Caco-2 (cell line): ENCODE results near the gene GPR180. TPM values are rescaled to one million over a fixed set of nuclear protein-coding genes. Genes with fewer than 3 reads are reported as not detected.

Source experiments
- BruUV-seq: library from RNA; stranded (reverse); fragments of 400-500 nt; replicated peaks from 2 replicates; lab custom pipeline; 2021; lab: Mats Ljungman, UMichigan
- CTCF ChIA-PET: fragments of 300-600 bp; sonication (Branson Sonifier 250); formaldehyde crosslinking; loops from one replicate; lab custom pipeline; 2022; ENCODE audit warnings: antibody characterized with exemption; lab: Charles Lee
- POLR2A ChIA-PET: fragments of 300-600 bp; sonication (Branson Sonifier 250); formaldehyde crosslinking; loops from one replicate; lab custom pipeline; 2022; ENCODE audit warnings: antibody characterized with exemption; lab: Charles Lee
- DNase-seq, 2 experiments: peaks; one replicate each; pipeline versions ENCODE4 v3.0.0 to v3.0.0-alpha.2; 2020 to 2022
- H3K27me3 ChIP-seq: replicated peaks from 2 replicates; pipeline ENCODE4 v1.6.0; 2011; ENCODE audit warnings: low read length; ENCODE audit not compliant: control insufficient read depth, insufficient read depth
- H3K36me3 ChIP-seq: 2 replicates; pipeline ENCODE4 v1.5.1; 2011; ENCODE audit warnings: low read length; ENCODE audit not compliant: control insufficient read depth, insufficient read depth
- H3K4me1 ChIP-seq: fragments of 250-450 bp; sonication (Bioruptor Pico); 2 replicates; pipeline ENCODE4 v1.5.1; 2020; ENCODE audit warnings: mild to moderate bottlenecking
- H3K4me3 ChIP-seq: 2 replicates; pipeline ENCODE4 v1.5.1; 2011; ENCODE audit warnings: low read depth, mild to moderate bottlenecking, control low read depth, low read length
- H3K9me3 ChIP-seq: fragments of 250-450 bp; sonication (Bioruptor Pico); 2 replicates; pipeline ENCODE4 v1.5.1; 2020; ENCODE audit warnings: mild to moderate bottlenecking, moderate library complexity
- H3K27ac Mint-ChIP-seq: one replicate; pipeline ENCODE4 v1.8.0; 2022; ENCODE audit warnings: mixed read lengths; ENCODE audit not compliant: unreplicated experiment
- H3K27me3 Mint-ChIP-seq: one replicate; pipeline ENCODE4 v1.8.0; 2022; ENCODE audit warnings: mixed read lengths; ENCODE audit not compliant: insufficient read depth, unreplicated experiment
- H3K36me3 Mint-ChIP-seq: one replicate; pipeline ENCODE4 v1.8.0; 2022; ENCODE audit warnings: mild to moderate bottlenecking, mixed read lengths; ENCODE audit not compliant: insufficient read depth, unreplicated experiment
- H3K4me1 Mint-ChIP-seq: one replicate; pipeline ENCODE4 v1.8.0; 2022; ENCODE audit warnings: low read depth, mixed read lengths; ENCODE audit not compliant: unreplicated experiment
- H3K4me3 Mint-ChIP-seq: one replicate; pipeline ENCODE4 v1.8.0; 2022; ENCODE audit warnings: mild to moderate bottlenecking, moderate library complexity, mixed read lengths; ENCODE audit not compliant: unreplicated experiment
- H3K9me3 Mint-ChIP-seq: one replicate; pipeline ENCODE4 v1.8.0; 2022; ENCODE audit warnings: mixed read lengths; ENCODE audit not compliant: unreplicated experiment
- intact Hi-C: fragments of 100-400 bp; cut with micrococcal nuclease; formaldehyde crosslinking; loops from one replicate; pipeline ENCODE4 v1.10.0; 2022; ENCODE audit not compliant: unreplicated experiment
- total RNA-seq: library from RNA; stranded (reverse); gene quantifications from 2 replicates; pipeline ENCODE4 v1.2.3, GENCODE V29; 2022
- TF ChIP-seq, protein P1 (sequence below), 2 experiments: fragments of 200-600 bp in 1 of 2; IDR thresholded peaks; 1 replicate in 1 of 2; 2 replicates in 1 of 2; pipeline versions ENCODE4 v1.5.1 to v1.8.0; 2011 to 2022; ENCODE audit warnings: antibody characterized with exemption in 1 of 2, control low read depth in 1 of 2, inconsistent platforms in 1 of 2, low read depth in 1 of 2, low read length in 1 of 2, mild to moderate bottlenecking in 1 of 2, moderate library complexity in 1 of 2; ENCODE audit not compliant: insufficient read depth in 1 of 2, severe bottlenecking in 1 of 2, unreplicated experiment in 1 of 2

GPR180 gene
- total RNA-seq, 1 experiment from 2014 or later, result 6.4 TPM

DNA sequence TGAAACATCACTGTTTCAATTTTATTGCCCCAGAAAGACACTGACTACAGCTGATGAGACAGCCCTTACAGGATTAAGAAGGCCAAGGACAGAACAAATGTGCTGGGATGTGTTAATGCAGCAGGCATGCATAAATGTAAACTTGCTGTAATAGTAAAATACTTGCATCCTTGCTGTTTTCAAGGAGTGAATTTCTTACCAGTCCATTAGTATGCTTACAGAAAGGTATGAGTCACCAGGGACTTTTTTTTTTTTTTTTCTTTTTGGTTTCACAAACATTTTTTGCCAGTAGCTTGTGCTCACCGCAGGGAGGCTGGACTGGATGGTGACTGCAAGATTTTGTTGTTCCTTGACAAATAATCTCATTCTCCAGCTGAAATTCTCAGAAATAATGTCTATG is 55.1 kb downstream of the GPR180 start:
- Mint-ChIP-seq H3K4me1 (peaks cover 12% of the 10 kb centered on the region), H3K27ac (no peak overlapping the region), H3K4me3 (no peak overlapping the region), H3K27me3 (peaks cover 4% of the 10 kb centered on the region), H3K36me3 (no peaks in the 10 kb centered on the region), H3K9me3 (no peaks in the 10 kb centered on the region)
- H3K27me3 ChIP-seq, result no peaks in the 10 kb centered on the region
- POLR2A ChIA-PET, result no interaction called here
- intact Hi-C loops, result no loop called here
- H3K9me3 ChIP-seq, result no peaks in the 10 kb centered on the region
- no TSS peak for BruUV-seq
- TF ChIP-seq, protein P1, sequence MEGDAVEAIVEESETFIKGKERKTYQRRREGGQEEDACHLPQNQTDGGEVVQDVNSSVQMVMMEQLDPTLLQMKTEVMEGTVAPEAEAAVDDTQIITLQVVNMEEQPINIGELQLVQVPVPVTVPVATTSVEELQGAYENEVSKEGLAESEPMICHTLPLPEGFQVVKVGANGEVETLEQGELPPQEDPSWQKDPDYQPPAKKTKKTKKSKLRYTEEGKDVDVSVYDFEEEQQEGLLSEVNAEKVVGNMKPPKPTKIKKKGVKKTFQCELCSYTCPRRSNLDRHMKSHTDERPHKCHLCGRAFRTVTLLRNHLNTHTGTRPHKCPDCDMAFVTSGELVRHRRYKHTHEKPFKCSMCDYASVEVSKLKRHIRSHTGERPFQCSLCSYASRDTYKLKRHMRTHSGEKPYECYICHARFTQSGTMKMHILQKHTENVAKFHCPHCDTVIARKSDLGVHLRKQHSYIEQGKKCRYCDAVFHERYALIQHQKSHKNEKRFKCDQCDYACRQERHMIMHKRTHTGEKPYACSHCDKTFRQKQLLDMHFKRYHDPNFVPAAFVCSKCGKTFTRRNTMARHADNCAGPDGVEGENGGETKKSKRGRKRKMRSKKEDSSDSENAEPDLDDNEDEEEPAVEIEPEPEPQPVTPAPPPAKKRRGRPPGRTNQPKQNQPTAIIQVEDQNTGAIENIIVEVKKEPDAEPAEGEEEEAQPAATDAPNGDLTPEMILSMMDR (IDR thresholded peaks at IDR 0.05; ENCODE audit: insufficient read depth in 1 of 2, low read depth in 1 of 2, low read length in 1 of 2, severe bottlenecking in 1 of 2, unreplicated experiment in 1 of 2), result no peak
- DNase-seq, result no peak
- no peak overlapping the region for H3K4me3 ChIP-seq
- H3K36me3 ChIP-seq, result no peaks in the 10 kb centered on the region
- CTCF ChIA-PET, result interaction anchor here (0.6 kb wide), 1 partner anchor 9 kb away, joined by 4 read pairs; no protein-coding TSS in a partner anchor
- H3K4me1 ChIP-seq, result no peaks in the 10 kb centered on the region

DNA sequence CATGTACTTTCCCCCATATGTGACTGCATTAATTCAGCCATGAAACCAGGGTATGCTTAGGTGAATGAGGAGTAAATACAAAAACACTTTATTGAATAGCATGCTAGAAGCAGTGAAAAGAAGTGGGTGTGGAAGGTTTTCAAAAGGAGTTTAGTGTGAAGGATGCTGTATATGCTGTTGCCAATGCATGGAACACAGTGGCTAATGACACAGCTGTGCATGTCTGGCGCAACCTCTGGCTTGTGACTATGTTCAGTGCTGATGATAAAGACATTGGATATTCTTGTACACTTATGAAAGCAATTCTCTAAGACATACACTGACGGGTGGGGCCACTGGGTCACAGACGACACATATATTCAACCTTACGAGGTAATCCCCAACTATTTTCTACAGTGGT is 55.5 kb downstream of the GPR180 start:
- Mint-ChIP-seq H3K9me3 (no peaks in the 10 kb centered on the region), H3K27me3 (peaks cover 4% of the 10 kb centered on the region), H3K4me1 (peaks cover 12% of the 10 kb centered on the region), H3K27ac (no peak overlapping the region), H3K36me3 (no peaks in the 10 kb centered on the region), H3K4me3 (no peak overlapping the region)
- Histone ChIP-seq H3K4me3 (no peak overlapping the region), H3K9me3 (no peaks in the 10 kb centered on the region), H3K27me3 (no peaks in the 10 kb centered on the region), H3K4me1 (no peaks in the 10 kb centered on the region), H3K36me3 (no peaks in the 10 kb centered on the region)
- BruUV-seq, result no TSS peak
- POLR2A ChIA-PET, result no interaction called here
- no peak for DNase-seq
- intact Hi-C loops, result no loop called here
- TF ChIP-seq, protein P1 (IDR thresholded peaks at IDR 0.05; ENCODE audit: insufficient read depth in 1 of 2, low read depth in 1 of 2, low read length in 1 of 2, severe bottlenecking in 1 of 2, unreplicated experiment in 1 of 2), result no peak
- CTCF ChIA-PET, result interaction anchor here (0.6 kb wide), 1 partner anchor 9 kb away, joined by 4 read pairs; no protein-coding TSS in a partner anchor

DNA sequence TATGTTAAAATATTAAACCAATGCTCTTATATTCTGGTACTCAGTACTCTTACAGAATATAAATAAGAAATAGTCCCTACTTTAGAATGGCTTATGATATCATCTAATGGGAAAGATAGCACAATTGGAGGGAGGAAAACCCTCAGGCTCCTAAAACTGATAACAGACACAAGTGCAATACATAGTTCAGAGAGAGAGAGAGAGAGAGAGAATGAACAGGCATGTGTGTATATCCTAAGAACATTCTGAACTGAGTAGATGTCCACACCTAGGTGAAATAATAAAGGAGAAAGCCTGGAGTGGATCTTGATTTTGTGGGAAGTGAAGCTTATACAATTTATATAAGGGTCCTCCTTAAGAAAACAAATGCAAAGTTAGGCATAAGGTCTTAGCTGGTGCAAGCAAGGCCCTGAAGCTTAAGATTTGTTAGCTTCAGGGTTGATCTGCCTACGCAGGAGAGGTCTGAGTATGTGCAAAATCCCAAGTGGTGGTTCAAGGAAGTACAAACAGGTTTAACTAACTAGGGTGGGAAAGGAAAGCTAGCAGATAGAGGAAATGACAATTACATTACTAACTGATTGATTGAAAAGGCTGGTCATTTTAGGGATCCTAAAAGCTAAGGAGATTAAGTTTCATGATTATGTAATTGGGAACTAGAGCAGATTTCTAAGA is 57.4 kb downstream of the GPR180 start:
- BruUV-seq, result no TSS peak
- TF ChIP-seq, protein P1 (IDR thresholded peaks at IDR 0.05; ENCODE audit: insufficient read depth in 1 of 2, low read depth in 1 of 2, low read length in 1 of 2, severe bottlenecking in 1 of 2, unreplicated experiment in 1 of 2), result peak in 1 of 2 experiments; percentile 12

More for the DNA sequence above, 57.4 kb downstream of the GPR180 start:
- Mint-ChIP-seq H3K4me1 (peaks cover 12% of the 10 kb centered on the region), H3K27ac (no peak overlapping the region), H3K9me3 (no peaks in the 10 kb centered on the region), H3K4me3 (no peak overlapping the region), H3K36me3 (no peaks in the 10 kb centered on the region), H3K27me3 (peaks cover 12% of the 10 kb centered on the region)
- no peak for DNase-seq
- POLR2A ChIA-PET, result no interaction called here
- Histone ChIP-seq H3K4me1 (no peaks in the 10 kb centered on the region), H3K4me3 (no peak overlapping the region), H3K9me3 (no peaks in the 10 kb centered on the region), H3K27me3 (no peaks in the 10 kb centered on the region), H3K36me3 (no peaks in the 10 kb centered on the region)
- intact Hi-C loops, result no loop called here
- CTCF ChIA-PET, result interaction anchor here (1.4 kb wide), 1 partner anchor 39 kb away, joined by 5 read pairs; no protein-coding TSS in a partner anchor
